Endothelial cell of umbilical vein (primary cell): ENCODE measurements around the gene NFIL3. TPM values are rescaled to one million over a fixed set of nuclear protein-coding genes. Genes with fewer than 3 reads are reported as not detected.
A peak's percentile ranks its signal among the peaks of the same experiment; 100 is the strongest.

Experiments used
- BruUV-seq: library from RNA; stranded (reverse); fragments of 400-500 nt; replicated peaks from 2 replicates; lab custom pipeline; 2021; lab: Mats Ljungman, UMichigan
- CTCF ChIA-PET: fragments of 300-600, 350-600 bp; sonication (Branson Sonifier 250); formaldehyde crosslinking; loops from one replicate; lab custom pipeline; 2021; ENCODE audit warnings: antibody characterized with exemption, inconsistent platforms; lab: Charles Lee
- POLR2A ChIA-PET: fragments of 300-600, 350-600 bp; sonication (Branson Sonifier 250); formaldehyde crosslinking; loops from one replicate; lab custom pipeline; 2021; ENCODE audit warnings: antibody characterized with exemption, inconsistent platforms; lab: Charles Lee
- DNase-seq: peaks from one replicate; pipeline ENCODE4 v3.0.0-alpha.2; 2011; ENCODE audit warnings: low read depth, low spot score
- FAIRE-seq: peaks from 2 replicates; lab custom pipeline; 2011; peaks lifted over from hg19 to GRCh38; lab: Jason Lieb, UNC
- H2AFZ ChIP-seq: 2 replicates; pipeline ENCODE4 v1.6.0; 2012; ENCODE audit warnings: low read depth, low read length, control low read depth, inconsistent platforms
- H3K27ac ChIP-seq: 2 replicates; pipeline ENCODE4 v1.5.1; 2011; ENCODE audit warnings: low read depth, mild to moderate bottlenecking, control low read depth, low read length, moderate library complexity; ENCODE audit not compliant: insufficient read depth
- H3K27me3 ChIP-seq, 2 experiments: 2 replicates each; pipeline versions ENCODE4 v1.6.0 to v1.6.1; 2011; ENCODE audit warnings: low read length in 2 of 2, mixed read lengths in 1 of 2; ENCODE audit not compliant: control insufficient read depth in 2 of 2, insufficient read depth in 2 of 2
- H3K36me3 ChIP-seq, 2 experiments: 2 replicates in 1 of 2; 3 replicates in 1 of 2; pipeline ENCODE4 v1.5.1; 2011; ENCODE audit warnings: low read length in 2 of 2, mild to moderate bottlenecking in 1 of 2, moderate library complexity in 1 of 2; ENCODE audit not compliant: control insufficient read depth in 2 of 2, insufficient read depth in 2 of 2; ENCODE audit errors: extremely low read depth in 1 of 2
- H3K4me1 ChIP-seq: 3 replicates; pipeline ENCODE4 v1.5.1; 2011; ENCODE audit warnings: mild to moderate bottlenecking, low read length; ENCODE audit not compliant: control insufficient read depth, insufficient read depth; ENCODE audit errors: extremely low read depth
- H3K4me2 ChIP-seq: 2 replicates; pipeline ENCODE4 v1.6.1; 2011; ENCODE audit warnings: low read length, control low read depth, mixed read lengths; ENCODE audit not compliant: insufficient read depth
- H3K4me3 ChIP-seq, 3 experiments: fragments of 200-600 bp in 1 of 3; sonication (generic), shearing (Covaris generic) in 1 of 3; replicated peaks in 1 of 3; 2 replicates each; pipeline ENCODE4 v1.5.1; 2011 to 2016; ENCODE audit warnings: control low read depth in 3 of 3, low read length in 3 of 3, mild to moderate bottlenecking in 2 of 3, inconsistent platforms in 1 of 3, low read depth in 1 of 3, moderate library complexity in 1 of 3; ENCODE audit not compliant: insufficient read depth in 1 of 3
- H3K79me2 ChIP-seq: 2 replicates; pipeline ENCODE4 v1.6.0; 2012; ENCODE audit warnings: low read length, inconsistent platforms; ENCODE audit not compliant: control insufficient read depth, insufficient read depth
- H3K9ac ChIP-seq: replicated peaks from 2 replicates; pipeline ENCODE3; 2011; ENCODE audit warnings: low read length, control low read depth; ENCODE audit not compliant: insufficient read depth; ENCODE audit errors: extremely low read depth
- H3K9me1 ChIP-seq: replicated peaks from 3 replicates; pipeline ENCODE4 v1.6.0; 2011; ENCODE audit warnings: mild to moderate bottlenecking, low read length; ENCODE audit not compliant: control insufficient read depth, insufficient read depth; ENCODE audit errors: extremely low read depth
- H3K9me3 ChIP-seq: replicated peaks from 2 replicates; pipeline ENCODE4 v1.5.1; 2012; ENCODE audit warnings: low read length, inconsistent platforms; ENCODE audit not compliant: control insufficient read depth, insufficient read depth
- H4K20me1 ChIP-seq: replicated peaks from 2 replicates; pipeline ENCODE3; 2011; ENCODE audit warnings: mild to moderate bottlenecking, low read length; ENCODE audit not compliant: control insufficient read depth, insufficient read depth; ENCODE audit errors: extremely low read depth
- CTCF ChIP-seq, 2 donors: IDR thresholded peaks; 1 replicate in 1 of 2; 2 replicates in 1 of 2; pipeline ENCODE4 v1.5.1; 2011; ENCODE audit warnings: low read length in 2 of 2, mild to moderate bottlenecking in 2 of 2, moderate library complexity in 2 of 2, control low read depth in 1 of 2, inconsistent platforms in 1 of 2, low read depth in 1 of 2; ENCODE audit not compliant: insufficient read depth in 1 of 2; ENCODE audit errors: extremely low read depth in 1 of 2
- EZH2 ChIP-seq: IDR thresholded peaks from 2 replicates; pipeline ENCODE4 v1.6.1; 2012; ENCODE audit warnings: borderline replicate concordance, low read depth, mild to moderate bottlenecking, moderate library complexity, low read length, inconsistent platforms; ENCODE audit not compliant: severe bottlenecking
- FOS ChIP-seq: IDR thresholded peaks from 2 replicates; pipeline ENCODE4 v1.6.1; 2011; ENCODE audit warnings: mild to moderate bottlenecking, low read length, moderate library complexity, borderline replicate concordance; ENCODE audit not compliant: insufficient read depth
- GATA2 ChIP-seq: IDR thresholded peaks from 2 replicates; pipeline ENCODE4 v1.7.0; 2011; ENCODE audit warnings: low read depth, mild to moderate bottlenecking, moderate library complexity, mixed read lengths, low read length; ENCODE audit not compliant: insufficient read length, insufficient read depth
- JUN ChIP-seq: IDR thresholded peaks from 2 replicates; pipeline ENCODE4 v1.6.1; 2011; ENCODE audit warnings: borderline replicate concordance, low read depth; ENCODE audit not compliant: insufficient read length, insufficient read depth
- MAX ChIP-seq: IDR thresholded peaks from 2 replicates; pipeline ENCODE4 v1.6.1; 2011; ENCODE audit not compliant: insufficient read depth, insufficient read length
- MYC ChIP-seq: IDR thresholded peaks from one replicate; pipeline ENCODE4 v1.6.1; 2011; ENCODE audit warnings: mild to moderate bottlenecking, low read depth, low read length
- POLR2A ChIP-seq: IDR thresholded peaks from 2 replicates; pipeline ENCODE4 v1.6.1; 2012; ENCODE audit warnings: low read depth, mild to moderate bottlenecking, control low read depth, low read length
- POLR2AphosphoS5 ChIP-seq: IDR thresholded peaks from 2 replicates; pipeline ENCODE4 v1.6.1; 2012; ENCODE audit warnings: low read depth, mild to moderate bottlenecking, control low read depth, low read length, moderate library complexity; ENCODE audit not compliant: insufficient read depth
- dilution Hi-C: fragments of 300-500 bp; cut with MboI; formaldehyde crosslinking; loops from one replicate; pipeline ENCODE4 v1.15.0; 2019; ENCODE audit warnings: low sequenced_read_pairs; ENCODE audit not compliant: extremely low pct_ligation_motif_present
- intact Hi-C: fragments of 100-400 bp; cut with micrococcal nuclease; formaldehyde crosslinking; loops from one replicate; pipeline ENCODE4 v1.10.0; 2022
- polyA plus RNA-seq, 4 experiments: library from polyadenylated mRNA; depleted of rRNA in 3 of 4; stranded (reverse) in 3 of 4; unstranded in 1 of 4; fragments of >200 nt; gene quantifications; 2 replicates each; pipeline versions ENCODE4 v1.2.1 to v1.2.3, GENCODE V29; 2011 to 2012; ENCODE audit warnings: missing spikeins in 1 of 4
- total RNA-seq: library from RNA; stranded (reverse); gene quantifications from 2 replicates; pipeline ENCODE4 v1.2.3, GENCODE V29; 2021

The NFIL3 gene
- total and polyA plus RNA-seq, 2 donors (not counting 3 experiments of a cell fraction or from before 2014, with no cell fraction given) = 2.9 to 10.5 TPM

- Histone ChIP-seq H3K9ac (peak overlapping the region; percentile 61), H4K20me1 (no peaks in the 10 kb centered on the region), H3K9me3 (no peaks in the 10 kb centered on the region), H3K27me3 (no peaks in the 10 kb centered on the region), H3K4me2 (peak overlapping the region; percentile 90), H3K79me2 (peaks cover 10% of the 10 kb centered on the region), H2AFZ (peak overlapping the region; percentile 91), H3K4me1 (peaks cover 15% of the 10 kb centered on the region), H3K4me3 (peak overlapping the region; percentile 84 to 95 (median 88)), H3K36me3 (no peaks in the 10 kb centered on the region), H3K9me1 (no peaks in the 10 kb centered on the region), H3K27ac (peak overlapping the region; percentile 11)
- intact Hi-C loops (loop anchor here (1.0 kb wide), 3 partner anchors 63 to 323 kb away; partner anchors contain the start of gene NFIL3), dilution Hi-C loops (no loop called here)
- DNase-seq (peak; percentile 45), FAIRE-seq (no peak)
- TF ChIP-seq GATA2 (no peak), FOS (no peak), EZH2 (no peak), MYC (no peak), MAX (no peak), JUN (no peak), POLR2A (no peak), POLR2AphosphoS5 (no peak), CTCF (IDR thresholded peaks at IDR 0.05; ENCODE audit: extremely low read depth in 1 of 2, insufficient read depth in 1 of 2, low read depth in 1 of 2, low read length in 2 of 2) (no peak)
- POLR2A ChIA-PET = interaction anchor here (0.9 to 1.0 kb wide), 2 partner anchors 62 to 63 kb away, joined by 3 to 4 read pairs; partner anchors contain the start of gene NFIL3
- BruUV-seq = TSS peak; percentile 21
- CTCF ChIA-PET = interaction anchor here (0.6 to 2.6 kb wide), 14 partner anchors 9 to 366 kb away, joined by 3 to 10 read pairs (median 4); partner anchors contain the start of gene NFIL3
Observed at GRCh38 chr9:91360551-91361290, 62.9 kb downstream of the NFIL3 start.
